Activated naive CD4-positive, alpha-beta T cell treated with anti-CD3 and anti-CD28 coated beads, Interleukin-2, amount 10 ng/mL, durations not matched to agents 5 hours and 36 hours (primary cell): Measurements from ENCODE around the gene CENPF. TPM values are rescaled to one million over a fixed set of nuclear protein-coding genes. Genes with fewer than 3 reads are reported as not detected.

ENCODE experiments used
- total RNA-seq, 2 experiments: library from RNA; stranded (reverse); gene quantifications; one replicate each; pipeline ENCODE4 v1.2.3, GENCODE V29; 2021

Gene CENPF, protein sequence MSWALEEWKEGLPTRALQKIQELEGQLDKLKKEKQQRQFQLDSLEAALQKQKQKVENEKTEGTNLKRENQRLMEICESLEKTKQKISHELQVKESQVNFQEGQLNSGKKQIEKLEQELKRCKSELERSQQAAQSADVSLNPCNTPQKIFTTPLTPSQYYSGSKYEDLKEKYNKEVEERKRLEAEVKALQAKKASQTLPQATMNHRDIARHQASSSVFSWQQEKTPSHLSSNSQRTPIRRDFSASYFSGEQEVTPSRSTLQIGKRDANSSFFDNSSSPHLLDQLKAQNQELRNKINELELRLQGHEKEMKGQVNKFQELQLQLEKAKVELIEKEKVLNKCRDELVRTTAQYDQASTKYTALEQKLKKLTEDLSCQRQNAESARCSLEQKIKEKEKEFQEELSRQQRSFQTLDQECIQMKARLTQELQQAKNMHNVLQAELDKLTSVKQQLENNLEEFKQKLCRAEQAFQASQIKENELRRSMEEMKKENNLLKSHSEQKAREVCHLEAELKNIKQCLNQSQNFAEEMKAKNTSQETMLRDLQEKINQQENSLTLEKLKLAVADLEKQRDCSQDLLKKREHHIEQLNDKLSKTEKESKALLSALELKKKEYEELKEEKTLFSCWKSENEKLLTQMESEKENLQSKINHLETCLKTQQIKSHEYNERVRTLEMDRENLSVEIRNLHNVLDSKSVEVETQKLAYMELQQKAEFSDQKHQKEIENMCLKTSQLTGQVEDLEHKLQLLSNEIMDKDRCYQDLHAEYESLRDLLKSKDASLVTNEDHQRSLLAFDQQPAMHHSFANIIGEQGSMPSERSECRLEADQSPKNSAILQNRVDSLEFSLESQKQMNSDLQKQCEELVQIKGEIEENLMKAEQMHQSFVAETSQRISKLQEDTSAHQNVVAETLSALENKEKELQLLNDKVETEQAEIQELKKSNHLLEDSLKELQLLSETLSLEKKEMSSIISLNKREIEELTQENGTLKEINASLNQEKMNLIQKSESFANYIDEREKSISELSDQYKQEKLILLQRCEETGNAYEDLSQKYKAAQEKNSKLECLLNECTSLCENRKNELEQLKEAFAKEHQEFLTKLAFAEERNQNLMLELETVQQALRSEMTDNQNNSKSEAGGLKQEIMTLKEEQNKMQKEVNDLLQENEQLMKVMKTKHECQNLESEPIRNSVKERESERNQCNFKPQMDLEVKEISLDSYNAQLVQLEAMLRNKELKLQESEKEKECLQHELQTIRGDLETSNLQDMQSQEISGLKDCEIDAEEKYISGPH (N-terminal part only)
- total RNA-seq = 100 to 1,000 TPM; 134 to 139 TPM

DNA sequence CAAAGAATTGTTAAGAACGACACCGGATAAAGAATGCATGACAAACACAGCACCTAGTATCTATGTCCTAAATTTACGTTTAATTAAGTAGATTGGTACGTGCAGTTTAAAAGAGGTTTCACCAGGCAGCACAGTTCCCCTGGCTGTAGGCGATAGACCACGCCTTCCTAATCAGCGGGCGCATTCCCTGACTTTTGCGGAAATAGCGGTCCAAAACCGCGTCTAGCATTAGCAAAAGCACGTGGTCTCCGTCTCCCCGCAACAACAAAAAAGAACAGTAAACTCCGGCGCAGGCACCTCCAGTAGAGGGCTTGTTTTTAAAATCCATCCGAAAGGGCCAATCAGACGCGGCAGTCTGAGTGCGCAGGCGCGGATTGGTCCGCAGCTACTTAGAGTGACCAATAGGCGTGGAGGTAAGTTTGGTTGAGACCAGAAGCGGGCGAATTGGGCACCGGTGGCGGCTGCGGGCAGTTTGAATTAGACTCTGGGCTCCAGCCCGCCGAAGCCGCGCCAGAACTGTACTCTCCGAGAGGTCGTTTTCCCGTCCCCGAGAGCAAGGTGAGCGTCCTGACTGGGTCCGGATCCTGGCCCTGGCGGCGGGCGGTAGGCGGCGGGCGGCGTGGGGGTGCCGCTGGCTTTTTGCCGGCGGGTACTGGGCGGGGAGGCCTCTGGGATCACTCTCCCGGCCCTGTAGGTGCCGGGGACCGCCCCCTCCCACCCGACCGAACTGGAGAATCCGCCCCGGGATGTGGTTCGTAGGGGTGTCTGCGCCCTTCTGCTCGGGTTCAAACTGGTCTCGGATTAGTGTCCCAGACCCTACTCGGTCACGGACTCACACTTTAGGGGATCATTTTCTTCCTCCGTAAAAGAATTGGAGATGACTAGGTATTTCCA, at the start of gene CENPF:
TSS of gene CENPF (plus strand) at position 432 of the 894 bp plus-strand sequence. CDS start 10,560 bp downstream, outside the sequence.

Other genes with a start within 250 kb of the CENPF start
- gene PTPN14, start 51.6 kb upstream of the CENPF start, total RNA-seq = under 1 TPM; 0.19 to 0.28 TPM